Tibial artery (tissue), 4 donors: Measurements from ENCODE around the gene C9orf153.

Experiments used
- DNase-seq, 2 donors: peaks; one replicate each; pipeline ENCODE4 v3.0.0-alpha.2; 2019
- H3K27ac ChIP-seq, 2 donors: fragments of 200-600 bp; sonication (generic) in 1 of 2; 1 replicate in 1 of 2; 2 replicates in 1 of 2; pipeline ENCODE4 v1.5.1; 2018 to 2019; ENCODE audit warnings: mild to moderate bottlenecking in 1 of 2
- H3K27me3 ChIP-seq, 2 donors: fragments of 200-600 bp; sonication (generic) in 1 of 2; one replicate each; pipeline versions ENCODE4 v1.5.1 to v1.6.0; 2016 to 2019
- H3K36me3 ChIP-seq, 3 donors: fragments of 200-600 bp; sonication (generic) in 2 of 3; one replicate each; pipeline ENCODE4 v1.5.1; 2016 to 2019; ENCODE audit warnings: mild to moderate bottlenecking in 2 of 3
- H3K4me1 ChIP-seq, 4 donors: fragments of 200-600 bp; sonication (generic) in 2 of 4; 1 replicate in 3 of 4; 2 replicates in 1 of 4; pipeline ENCODE4 v1.5.1; 2016 to 2019
- H3K4me3 ChIP-seq, 2 donors: fragments of 200-600 bp; sonication (generic) in 1 of 2; 1 replicate in 1 of 2; 2 replicates in 1 of 2; pipeline ENCODE4 v1.5.1; 2018 to 2019; ENCODE audit warnings: mild to moderate bottlenecking in 2 of 2
- H3K9me3 ChIP-seq, 3 donors: fragments of 200-600 bp; sonication (generic) in 1 of 3; one replicate each; pipeline ENCODE4 v1.5.1; 2016 to 2019
- intact Hi-C: fragments of 100-400 bp; cut with DNase I; formaldehyde crosslinking; loops from one replicate; pipeline ENCODE4 v1.15.0; 2023; ENCODE audit warnings: low total_unique reads
- TF ChIP-seq, protein P1 (sequence below), 2 experiments: fragments of 200-600 bp in 1 of 2; fragments of 450-650 bp in 1 of 2; IDR thresholded peaks; one replicate each; pipeline ENCODE4 v1.5.1; 2017 to 2019; ENCODE audit warnings: antibody characterized with exemption in 2 of 2, mild to moderate bottlenecking in 1 of 2, moderate library complexity in 1 of 2

The C9orf153 gene

DNA sequence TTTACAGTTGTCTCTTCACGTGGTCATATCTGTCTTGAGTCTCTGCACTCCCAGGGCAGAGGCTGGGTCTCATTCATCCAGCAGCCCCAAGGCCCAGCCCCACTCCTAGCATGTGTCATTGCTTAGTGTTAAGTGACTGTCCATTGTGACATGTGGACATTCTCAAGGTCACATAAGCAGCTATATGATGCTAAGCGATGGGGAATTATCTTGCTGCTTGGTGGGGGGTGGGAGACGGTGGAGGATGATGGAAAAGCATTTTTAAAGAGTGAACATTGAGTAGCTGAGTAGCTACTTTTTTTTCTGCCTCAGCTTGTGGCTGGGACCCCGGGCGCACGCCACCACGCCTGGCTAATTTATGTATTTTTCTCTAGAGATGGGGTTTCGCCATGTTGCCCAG, at the start of gene C9orf153:
Gene C9orf153, minus strand, starts transcription at position 101 of the 400 bp plus-strand sequence. CDS start 30,054 bp downstream, outside the sequence.
- Histone ChIP-seq H3K36me3 (peaks cover 14 to 23% (median 18%) of the 10 kb centered on the region in 3 donors), H3K27ac (no peak within 1 kb of the TSS), H3K9me3 (no peaks in the 10 kb centered on the region), H3K4me1 (no peaks in the 10 kb centered on the region), H3K27me3 (no peaks in the 10 kb centered on the region), H3K4me3 (no peak within 1 kb of the TSS)
- intact Hi-C loops = no loop called here
- TF ChIP-seq, protein P1, sequence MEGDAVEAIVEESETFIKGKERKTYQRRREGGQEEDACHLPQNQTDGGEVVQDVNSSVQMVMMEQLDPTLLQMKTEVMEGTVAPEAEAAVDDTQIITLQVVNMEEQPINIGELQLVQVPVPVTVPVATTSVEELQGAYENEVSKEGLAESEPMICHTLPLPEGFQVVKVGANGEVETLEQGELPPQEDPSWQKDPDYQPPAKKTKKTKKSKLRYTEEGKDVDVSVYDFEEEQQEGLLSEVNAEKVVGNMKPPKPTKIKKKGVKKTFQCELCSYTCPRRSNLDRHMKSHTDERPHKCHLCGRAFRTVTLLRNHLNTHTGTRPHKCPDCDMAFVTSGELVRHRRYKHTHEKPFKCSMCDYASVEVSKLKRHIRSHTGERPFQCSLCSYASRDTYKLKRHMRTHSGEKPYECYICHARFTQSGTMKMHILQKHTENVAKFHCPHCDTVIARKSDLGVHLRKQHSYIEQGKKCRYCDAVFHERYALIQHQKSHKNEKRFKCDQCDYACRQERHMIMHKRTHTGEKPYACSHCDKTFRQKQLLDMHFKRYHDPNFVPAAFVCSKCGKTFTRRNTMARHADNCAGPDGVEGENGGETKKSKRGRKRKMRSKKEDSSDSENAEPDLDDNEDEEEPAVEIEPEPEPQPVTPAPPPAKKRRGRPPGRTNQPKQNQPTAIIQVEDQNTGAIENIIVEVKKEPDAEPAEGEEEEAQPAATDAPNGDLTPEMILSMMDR (IDR thresholded peaks at IDR 0.05) = no peak
- no peak for DNase-seq

DNA sequence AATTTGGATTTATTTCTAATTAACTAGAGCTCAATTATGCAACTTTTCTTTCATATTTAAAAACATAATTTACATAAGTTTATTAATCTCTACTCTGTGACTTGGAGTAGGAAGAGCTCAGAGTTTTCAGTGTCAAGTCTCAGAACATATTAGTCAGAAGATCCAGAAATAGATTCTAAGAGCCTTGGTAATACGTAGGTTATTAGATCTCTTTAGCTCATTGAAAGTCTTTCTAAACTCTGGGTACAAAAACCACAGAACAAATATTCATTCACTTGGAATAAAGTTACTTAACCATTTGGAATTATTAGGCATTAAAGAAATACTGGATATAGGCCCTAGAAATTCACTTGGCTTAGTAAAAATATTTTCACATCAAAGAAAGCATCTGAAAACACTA, 49.2 kb upstream of the C9orf153 start:
- Histone ChIP-seq H3K4me3 (no peak overlapping the region), H3K27ac (no peak overlapping the region), H3K4me1 (no peaks in the 10 kb centered on the region), H3K27me3 (no peaks in the 10 kb centered on the region), H3K36me3 (peaks cover 40 to 97% (median 79%) of the 10 kb centered on the region in 3 donors), H3K9me3 (no peaks in the 10 kb centered on the region)
- TF ChIP-seq, protein P1 (IDR thresholded peaks at IDR 0.05) = no peak
- intact Hi-C loops = no loop called here
- DNase-seq = no peak

DNA sequence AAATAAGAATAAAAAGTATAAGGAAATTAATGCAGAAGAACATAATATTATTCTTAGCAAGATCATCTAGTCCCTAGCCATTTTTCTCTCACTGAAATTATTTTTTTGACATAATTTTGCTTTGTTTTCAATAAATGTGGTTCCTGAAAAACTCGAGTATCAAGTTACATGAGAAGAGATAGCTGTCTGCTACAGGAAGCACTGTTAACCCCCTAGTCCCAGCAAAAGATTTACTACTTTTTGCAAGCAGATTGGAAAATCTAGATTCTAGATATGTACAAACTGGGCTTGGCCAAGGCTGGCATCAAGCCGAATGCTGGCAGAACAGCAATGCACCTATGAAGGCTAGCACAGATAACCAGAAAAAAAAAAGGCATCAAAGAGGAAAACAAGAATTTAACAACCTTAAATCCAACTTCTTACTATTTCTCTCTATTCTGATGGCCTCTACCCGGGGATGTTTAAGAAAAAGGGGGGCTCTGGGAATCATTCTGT, 44.8 kb upstream of the C9orf153 start:
- peaks cover 64 to 99% (median 94%) of the 10 kb centered on the region in 3 donors for H3K36me3 ChIP-seq
- intact Hi-C loops = no loop called here
- no peak overlapping the region for H3K27ac ChIP-seq
- H3K27me3 ChIP-seq = no peaks in the 10 kb centered on the region
- no peak overlapping the region for H3K4me3 ChIP-seq
- TF ChIP-seq, protein P1 (IDR thresholded peaks at IDR 0.05) = no peak
- no peaks in the 10 kb centered on the region for H3K9me3 ChIP-seq
- H3K4me1 ChIP-seq = no peaks in the 10 kb centered on the region
- DNase-seq = no peak

DNA sequence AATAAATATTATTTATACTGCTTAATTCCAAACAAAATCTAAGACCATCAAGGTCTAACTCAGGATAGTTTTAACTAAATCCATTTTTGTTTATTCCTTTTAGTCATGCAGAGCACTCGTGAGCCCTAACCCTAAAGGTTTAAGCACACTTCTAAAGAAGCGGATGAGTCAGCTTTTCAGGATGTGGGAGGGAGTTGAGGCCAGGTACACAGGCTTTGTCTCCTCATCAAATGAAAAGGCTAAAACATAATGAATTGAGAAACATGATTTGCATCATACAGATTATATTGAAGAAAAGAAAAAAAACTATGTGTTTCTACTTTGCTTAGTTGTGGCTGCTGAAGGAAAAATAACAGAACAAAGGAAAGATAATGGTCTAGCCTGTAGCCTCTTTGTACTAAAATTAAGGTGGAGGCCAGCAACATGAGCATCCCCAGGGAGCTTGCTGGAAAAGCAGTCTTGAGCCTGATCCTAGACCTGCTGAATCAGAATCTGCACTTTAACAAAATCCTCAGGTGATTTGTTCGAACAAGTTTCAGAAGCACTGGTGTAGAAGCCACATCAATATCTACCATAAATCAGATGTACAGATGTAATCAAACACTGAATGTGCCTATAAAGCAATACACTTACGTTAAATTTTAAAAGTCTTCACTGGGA, 44.0 kb upstream of the C9orf153 start:
- no peak for DNase-seq
- Histone ChIP-seq H3K36me3 (peaks cover 72 to 99% (median 93%) of the 10 kb centered on the region in 3 donors), H3K4me1 (no peaks in the 10 kb centered on the region), H3K27ac (no peak overlapping the region), H3K27me3 (no peaks in the 10 kb centered on the region), H3K4me3 (no peak overlapping the region), H3K9me3 (no peaks in the 10 kb centered on the region)
- TF ChIP-seq, protein P1 (IDR thresholded peaks at IDR 0.05) = no peak
- intact Hi-C loops = no loop called here

DNA sequence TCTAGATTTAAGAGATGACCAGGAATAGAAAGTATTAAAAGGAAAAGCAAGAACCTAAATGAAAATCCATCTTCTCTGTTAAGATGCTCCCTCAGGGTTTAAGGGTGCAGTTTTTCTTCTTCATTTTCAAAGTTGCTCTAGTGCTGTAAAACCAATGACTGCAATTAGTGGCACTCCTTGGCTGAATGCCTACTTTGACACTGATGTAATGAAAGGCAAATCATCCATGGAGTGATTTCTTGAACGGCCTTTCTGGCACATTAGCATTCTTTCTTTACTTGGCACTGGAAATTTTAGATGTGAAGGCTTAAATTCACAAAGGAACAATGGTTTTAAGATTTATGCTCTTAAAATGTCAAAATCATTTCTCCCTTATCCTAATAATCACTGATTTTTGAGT, 42.2 kb upstream of the C9orf153 start:
- TF ChIP-seq, protein P1 (IDR thresholded peaks at IDR 0.05) = no peak
- Histone ChIP-seq H3K36me3 (peaks cover 57 to 98% (median 87%) of the 10 kb centered on the region in 3 donors), H3K4me3 (no peak overlapping the region), H3K27ac (no peak overlapping the region), H3K27me3 (no peaks in the 10 kb centered on the region), H3K4me1 (no peaks in the 10 kb centered on the region), H3K9me3 (no peaks in the 10 kb centered on the region)
- intact Hi-C loops = no loop called here
- no peak for DNase-seq
